Endothelial cell of umbilical vein (primary cell): ENCODE measurements around the gene TMEM94. TPM values are rescaled to one million over a fixed set of nuclear protein-coding genes. Genes with fewer than 3 reads are reported as not detected.
"Not testable (repeated sequence)": the region's sequence is repeated elsewhere in the genome, so short reads cannot be mapped to it uniquely, and the experiment has no call there.

Source experiments
- BruUV-seq: library from RNA; stranded (reverse); fragments of 400-500 nt; replicated peaks from 2 replicates; lab custom pipeline; 2021; lab: Mats Ljungman, UMichigan
- CTCF ChIA-PET: fragments of 300-600, 350-600 bp; sonication (Branson Sonifier 250); formaldehyde crosslinking; loops from one replicate; lab custom pipeline; 2021; ENCODE audit warnings: antibody characterized with exemption, inconsistent platforms; lab: Charles Lee
- POLR2A ChIA-PET: fragments of 300-600, 350-600 bp; sonication (Branson Sonifier 250); formaldehyde crosslinking; loops from one replicate; lab custom pipeline; 2021; ENCODE audit warnings: antibody characterized with exemption, inconsistent platforms; lab: Charles Lee
- DNase-seq: peaks from one replicate; pipeline ENCODE4 v3.0.0-alpha.2; 2011; ENCODE audit warnings: low read depth, low spot score
- FAIRE-seq: peaks from 2 replicates; lab custom pipeline; 2011; peaks lifted over from hg19 to GRCh38; lab: Jason Lieb, UNC
- H2AFZ ChIP-seq: 2 replicates; pipeline ENCODE4 v1.6.0; 2012; ENCODE audit warnings: low read depth, low read length, control low read depth, inconsistent platforms
- H3K27ac ChIP-seq: 2 replicates; pipeline ENCODE4 v1.5.1; 2011; ENCODE audit warnings: low read depth, mild to moderate bottlenecking, control low read depth, low read length, moderate library complexity; ENCODE audit not compliant: insufficient read depth
- H3K27me3 ChIP-seq, 2 experiments: 2 replicates each; pipeline versions ENCODE4 v1.6.0 to v1.6.1; 2011; ENCODE audit warnings: low read length in 2 of 2, mixed read lengths in 1 of 2; ENCODE audit not compliant: control insufficient read depth in 2 of 2, insufficient read depth in 2 of 2
- H3K36me3 ChIP-seq, 2 experiments: 2 replicates in 1 of 2; 3 replicates in 1 of 2; pipeline ENCODE4 v1.5.1; 2011; ENCODE audit warnings: low read length in 2 of 2, mild to moderate bottlenecking in 1 of 2, moderate library complexity in 1 of 2; ENCODE audit not compliant: control insufficient read depth in 2 of 2, insufficient read depth in 2 of 2; ENCODE audit errors: extremely low read depth in 1 of 2
- H3K4me1 ChIP-seq: 3 replicates; pipeline ENCODE4 v1.5.1; 2011; ENCODE audit warnings: mild to moderate bottlenecking, low read length; ENCODE audit not compliant: control insufficient read depth, insufficient read depth; ENCODE audit errors: extremely low read depth
- H3K4me2 ChIP-seq: 2 replicates; pipeline ENCODE4 v1.6.1; 2011; ENCODE audit warnings: low read length, control low read depth, mixed read lengths; ENCODE audit not compliant: insufficient read depth
- H3K4me3 ChIP-seq, 3 experiments: fragments of 200-600 bp in 1 of 3; sonication (generic), shearing (Covaris generic) in 1 of 3; replicated peaks in 1 of 3; 2 replicates each; pipeline ENCODE4 v1.5.1; 2011 to 2016; ENCODE audit warnings: control low read depth in 3 of 3, low read length in 3 of 3, mild to moderate bottlenecking in 2 of 3, inconsistent platforms in 1 of 3, low read depth in 1 of 3, moderate library complexity in 1 of 3; ENCODE audit not compliant: insufficient read depth in 1 of 3
- H3K79me2 ChIP-seq: 2 replicates; pipeline ENCODE4 v1.6.0; 2012; ENCODE audit warnings: low read length, inconsistent platforms; ENCODE audit not compliant: control insufficient read depth, insufficient read depth
- H3K9ac ChIP-seq: replicated peaks from 2 replicates; pipeline ENCODE3; 2011; ENCODE audit warnings: low read length, control low read depth; ENCODE audit not compliant: insufficient read depth; ENCODE audit errors: extremely low read depth
- H3K9me1 ChIP-seq: replicated peaks from 3 replicates; pipeline ENCODE4 v1.6.0; 2011; ENCODE audit warnings: mild to moderate bottlenecking, low read length; ENCODE audit not compliant: control insufficient read depth, insufficient read depth; ENCODE audit errors: extremely low read depth
- H3K9me3 ChIP-seq: replicated peaks from 2 replicates; pipeline ENCODE4 v1.5.1; 2012; ENCODE audit warnings: low read length, inconsistent platforms; ENCODE audit not compliant: control insufficient read depth, insufficient read depth
- H4K20me1 ChIP-seq: replicated peaks from 2 replicates; pipeline ENCODE3; 2011; ENCODE audit warnings: mild to moderate bottlenecking, low read length; ENCODE audit not compliant: control insufficient read depth, insufficient read depth; ENCODE audit errors: extremely low read depth
- POLR2AphosphoS5 ChIP-seq: IDR thresholded peaks from 2 replicates; pipeline ENCODE4 v1.6.1; 2012; ENCODE audit warnings: low read depth, mild to moderate bottlenecking, control low read depth, low read length, moderate library complexity; ENCODE audit not compliant: insufficient read depth
- dilution Hi-C: fragments of 300-500 bp; cut with MboI; formaldehyde crosslinking; loops from one replicate; pipeline ENCODE4 v1.15.0; 2019; ENCODE audit warnings: low sequenced_read_pairs; ENCODE audit not compliant: extremely low pct_ligation_motif_present
- intact Hi-C: fragments of 100-400 bp; cut with micrococcal nuclease; formaldehyde crosslinking; loops from one replicate; pipeline ENCODE4 v1.10.0; 2022
- polyA plus RNA-seq, 4 experiments: library from polyadenylated mRNA; depleted of rRNA in 3 of 4; stranded (reverse) in 3 of 4; unstranded in 1 of 4; fragments of >200 nt; gene quantifications; 2 replicates each; pipeline versions ENCODE4 v1.2.1 to v1.2.3, GENCODE V29; 2011 to 2012; ENCODE audit warnings: missing spikeins in 1 of 4
- total RNA-seq: library from RNA; stranded (reverse); gene quantifications from 2 replicates; pipeline ENCODE4 v1.2.3, GENCODE V29; 2021
- TF ChIP-seq, protein P1 (sequence below): IDR thresholded peaks from 2 replicates; pipeline ENCODE4 v1.6.1; 2011; ENCODE audit not compliant: insufficient read depth, insufficient read length

TMEM94 gene
- total and polyA plus RNA-seq, 2 donors (not counting 3 experiments of a cell fraction or from before 2014, with no cell fraction given) = 69.2 to 75.9 TPM

- intact Hi-C loops = loop anchor here (10.0 kb wide), 1 partner anchor 474 kb away; the partner anchor contains the start of genes ATP5PD and KCTD2
- Histone ChIP-seq H3K79me2 (peaks cover 9% of the 10 kb centered on the region), H3K9ac (no peak overlapping the region), H4K20me1 (no peaks in the 10 kb centered on the region), H3K9me1 (no peaks in the 10 kb centered on the region), H3K9me3 (no peaks in the 10 kb centered on the region), H3K36me3 (peaks cover 0 to 2% of the 10 kb centered on the region in 2 experiments), H3K4me2 (no peak overlapping the region), H3K4me1 (peaks cover 16% of the 10 kb centered on the region), H3K27ac (no peak overlapping the region), H2AFZ (no peak overlapping the region), H3K4me3 (no peak overlapping the region), H3K27me3 (no peaks in the 10 kb centered on the region)
- FAIRE-seq (no peak), DNase-seq (no peak)
- POLR2A ChIA-PET = no interaction called here
- CTCF ChIA-PET = no interaction called here
- BruUV-seq = no TSS peak
- no peak for TF ChIP-seq POLR2AphosphoS5
- TF ChIP-seq, protein P1, sequence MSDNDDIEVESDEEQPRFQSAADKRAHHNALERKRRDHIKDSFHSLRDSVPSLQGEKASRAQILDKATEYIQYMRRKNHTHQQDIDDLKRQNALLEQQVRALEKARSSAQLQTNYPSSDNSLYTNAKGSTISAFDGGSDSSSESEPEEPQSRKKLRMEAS = no peak
- dilution Hi-C loops = no loop called here
These were observed 62.6 kb downstream of the TMEM94 start for GRCh38 chr17:75518983-75519537.

DNA sequence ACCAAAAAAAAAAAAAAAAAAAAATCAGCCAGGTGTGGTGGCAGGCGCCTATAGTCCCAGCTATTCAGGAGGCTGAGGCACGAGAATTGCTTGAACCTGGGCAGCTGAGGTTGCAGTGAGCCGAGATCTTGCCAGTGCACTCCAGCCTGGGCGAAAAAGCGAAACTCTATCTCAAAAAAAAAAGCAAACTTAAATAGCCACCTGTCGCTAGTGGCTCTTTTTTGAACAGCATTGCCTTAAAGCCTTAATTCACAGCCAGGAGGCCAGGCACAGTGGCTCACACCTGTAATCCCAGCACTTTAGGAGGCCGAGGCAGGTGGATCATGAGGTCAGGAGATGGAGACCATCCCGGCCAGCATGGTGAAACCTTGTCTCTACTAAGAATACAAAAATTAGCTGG lies 64.0 kb downstream of the TMEM94 start:
- BruUV-seq, H3K27me3 ChIP-seq, H3K4me3 ChIP-seq, FAIRE-seq, POLR2A ChIA-PET, H3K79me2 ChIP-seq, intact Hi-C loops, H3K9ac ChIP-seq, CTCF ChIA-PET, H3K9me1 ChIP-seq, H3K27ac ChIP-seq, DNase-seq, H3K4me2 ChIP-seq, H3K9me3 ChIP-seq, H3K36me3 ChIP-seq, H3K4me1 ChIP-seq, H2AFZ ChIP-seq, dilution Hi-C loops, H4K20me1 ChIP-seq: not testable (repeated sequence)
